Activated naive CD4-positive, alpha-beta T cell treated with anti-CD3 and anti-CD28 coated beads for 36 hours (primary cell): ENCODE data around the gene KCP. TPM values are rescaled to one million over a fixed set of nuclear protein-coding genes. Genes with fewer than 3 reads are reported as not detected.

Experiments
- CTCF ChIA-PET: fragments of 350-600 bp; sonication (Branson Sonifier 250); formaldehyde crosslinking; loops from one replicate; lab custom pipeline; 2021; ENCODE audit warnings: antibody characterized with exemption; lab: Charles Lee
- DNase-seq: peaks from one replicate; pipeline ENCODE4 v3.0.0-alpha.2; 2020
- H3K27ac Mint-ChIP-seq: one replicate; pipeline ENCODE4 v1.8.0; 2021; ENCODE audit warnings: mild to moderate bottlenecking, mixed read lengths
- H3K27me3 Mint-ChIP-seq: one replicate; pipeline ENCODE4 v1.8.0; 2021; ENCODE audit warnings: low read depth, mixed read lengths
- H3K36me3 Mint-ChIP-seq: one replicate; pipeline ENCODE4 v1.8.0; 2021; ENCODE audit warnings: low read depth, mixed read lengths
- H3K4me1 Mint-ChIP-seq: one replicate; pipeline ENCODE4 v1.8.0; 2021; ENCODE audit warnings: low read depth, mixed read lengths
- H3K4me3 Mint-ChIP-seq: one replicate; pipeline ENCODE4 v1.8.0; 2021; ENCODE audit warnings: mild to moderate bottlenecking, moderate library complexity, mixed read lengths
- H3K9me3 Mint-ChIP-seq: one replicate; pipeline ENCODE4 v1.8.0; 2021; ENCODE audit warnings: mixed read lengths
- intact Hi-C: fragments of 100-400 bp; cut with micrococcal nuclease; formaldehyde crosslinking; loops from one replicate; pipeline ENCODE4 v1.15.1; 2023
- total RNA-seq, 2 experiments: library from RNA; stranded (reverse); gene quantifications; one replicate each; pipeline ENCODE4 v1.2.3, GENCODE V29; 2021

Gene KCP
- total RNA-seq, 2 experiments from 2014 or later = not detected

DNA sequence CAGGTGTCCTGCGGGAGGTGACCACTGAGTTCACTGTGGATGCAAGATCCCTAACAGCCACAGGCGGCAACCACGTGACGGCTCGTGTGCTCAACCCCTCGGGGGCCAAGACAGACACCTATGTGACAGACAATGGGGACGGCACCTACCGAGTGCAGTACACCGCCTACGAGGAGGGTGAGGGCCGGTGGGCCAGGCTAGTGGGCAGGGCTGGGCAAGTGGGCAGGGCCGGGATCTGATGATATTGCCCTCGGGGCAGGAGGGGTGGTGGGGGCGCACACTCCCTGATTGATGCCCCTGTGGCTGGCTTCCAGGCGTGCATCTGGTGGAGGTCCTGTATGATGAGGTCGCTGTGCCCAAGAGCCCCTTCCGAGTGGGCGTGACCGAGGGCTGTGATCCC lies 64.5 kb downstream of the KCP start:
- H3K9me3 Mint-ChIP-seq = no peaks in the 10 kb centered on the region
- no peak overlapping the region for H3K27ac Mint-ChIP-seq
- H3K36me3 Mint-ChIP-seq = no peaks in the 10 kb centered on the region
- no peak overlapping the region for H3K4me3 Mint-ChIP-seq
- CTCF ChIA-PET = no interaction called here
- no peak for DNase-seq
- peaks cover 3% of the 10 kb centered on the region for H3K4me1 Mint-ChIP-seq
- no peaks in the 10 kb centered on the region for H3K27me3 Mint-ChIP-seq
- intact Hi-C loops = no loop called here

DNA sequence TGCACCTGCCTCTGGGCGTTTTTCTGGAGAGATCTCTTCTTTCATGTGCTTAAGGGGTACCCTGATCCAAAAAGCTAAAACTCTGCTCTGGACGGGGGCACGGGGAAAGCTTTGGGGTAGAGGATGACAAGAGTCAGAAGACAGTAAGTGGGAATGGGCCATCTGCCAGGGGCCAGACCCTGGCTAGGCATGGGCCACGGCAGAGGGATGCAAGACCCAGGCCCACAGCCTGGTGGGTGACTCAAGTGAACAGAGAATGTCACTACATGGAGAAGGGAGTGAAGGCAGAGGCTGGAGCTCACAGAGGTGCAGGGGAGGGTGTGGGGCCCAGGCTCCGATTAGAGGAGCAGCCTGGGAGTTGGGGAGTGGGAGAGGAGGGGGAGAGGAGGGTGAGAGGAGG lies 65.0 kb downstream of the KCP start:
- intact Hi-C loops = no loop called here
- H3K4me3 Mint-ChIP-seq = no peak overlapping the region
- CTCF ChIA-PET = interaction anchor here (1.1 kb wide), 1 partner anchor 38 kb away, joined by 4 read pairs; no protein-coding TSS in a partner anchor
- no peaks in the 10 kb centered on the region for H3K36me3 Mint-ChIP-seq
- H3K27me3 Mint-ChIP-seq = no peaks in the 10 kb centered on the region
- peaks cover 3% of the 10 kb centered on the region for H3K4me1 Mint-ChIP-seq
- H3K27ac Mint-ChIP-seq = no peak overlapping the region
- H3K9me3 Mint-ChIP-seq = no peaks in the 10 kb centered on the region
- DNase-seq = no peak

DNA sequence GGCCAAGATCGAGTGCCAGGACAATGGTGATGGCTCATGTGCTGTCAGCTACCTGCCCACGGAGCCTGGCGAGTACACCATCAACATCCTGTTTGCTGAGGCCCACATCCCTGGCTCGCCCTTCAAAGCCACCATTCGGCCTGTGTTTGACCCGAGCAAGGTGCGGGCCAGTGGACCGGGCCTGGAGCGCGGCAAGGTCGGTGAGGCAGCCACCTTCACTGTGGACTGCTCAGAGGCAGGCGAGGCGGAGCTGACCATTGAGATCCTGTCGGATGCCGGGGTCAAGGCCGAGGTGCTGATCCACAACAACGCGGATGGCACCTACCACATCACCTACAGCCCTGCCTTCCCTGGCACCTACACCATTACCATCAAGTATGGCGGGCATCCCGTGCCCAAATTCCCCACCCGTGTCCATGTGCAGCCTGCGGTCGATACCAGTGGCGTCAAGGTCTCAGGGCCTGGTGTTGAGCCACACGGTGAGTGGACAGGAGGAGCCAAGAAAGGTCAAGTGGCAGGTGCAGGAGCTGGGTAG lies 65.7 kb downstream of the KCP start:
- H3K9me3 Mint-ChIP-seq = no peaks in the 10 kb centered on the region
- DNase-seq = no peak
- intact Hi-C loops = no loop called here
- no peak overlapping the region for H3K4me3 Mint-ChIP-seq
- no peaks in the 10 kb centered on the region for H3K36me3 Mint-ChIP-seq
- H3K27ac Mint-ChIP-seq = no peak overlapping the region
- no peaks in the 10 kb centered on the region for H3K27me3 Mint-ChIP-seq
- H3K4me1 Mint-ChIP-seq = peaks cover 3% of the 10 kb centered on the region
- CTCF ChIA-PET = interaction anchor here (0.7 to 1.7 kb wide), 4 partner anchors 16 to 39 kb away, joined by 3 to 7 read pairs (median 4); partner anchors contain the start of gene ATP6V1F

DNA sequence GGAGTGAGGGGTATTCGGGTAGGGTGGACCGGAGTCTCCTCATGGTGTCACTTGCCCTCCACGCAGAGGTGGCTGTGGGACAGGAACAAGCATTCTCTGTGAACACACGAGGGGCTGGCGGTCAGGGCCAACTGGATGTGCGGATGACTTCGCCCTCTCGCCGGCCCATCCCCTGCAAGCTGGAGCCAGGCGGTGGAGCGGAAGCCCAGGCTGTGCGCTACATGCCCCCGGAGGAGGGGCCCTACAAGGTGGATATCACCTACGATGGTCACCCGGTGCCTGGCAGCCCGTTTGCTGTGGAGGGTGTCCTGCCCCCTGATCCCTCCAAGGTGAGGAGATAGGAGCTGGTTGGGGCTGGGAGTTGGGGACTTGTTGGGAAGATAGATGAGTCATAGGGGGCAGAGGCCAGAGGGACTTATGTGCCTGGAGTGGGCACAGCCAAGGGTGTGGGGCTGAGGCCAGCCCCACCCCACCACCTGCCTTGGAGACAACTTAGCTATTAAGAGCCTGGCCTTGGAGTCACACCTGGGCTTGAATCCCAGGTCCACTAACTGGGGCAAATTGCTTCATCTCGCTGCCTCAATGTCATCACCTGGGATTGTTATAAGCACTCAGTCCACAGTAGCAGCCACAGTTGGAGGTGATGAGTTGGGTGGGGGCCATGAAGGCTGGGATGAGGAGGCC lies 66.4 kb downstream of the KCP start:
- no peaks in the 10 kb centered on the region for H3K27me3 Mint-ChIP-seq
- no peak overlapping the region for H3K4me3 Mint-ChIP-seq
- CTCF ChIA-PET = interaction anchor here (0.6 to 3.3 kb wide), 7 partner anchors 10 to 39 kb away, joined by 3 to 19 read pairs (median 5); partner anchors contain the start of gene ATP6V1F
- no peak overlapping the region for H3K27ac Mint-ChIP-seq
- H3K4me1 Mint-ChIP-seq = peaks cover 3% of the 10 kb centered on the region
- DNase-seq = no peak
- intact Hi-C loops = no loop called here
- H3K9me3 Mint-ChIP-seq = no peaks in the 10 kb centered on the region
- no peaks in the 10 kb centered on the region for H3K36me3 Mint-ChIP-seq

DNA sequence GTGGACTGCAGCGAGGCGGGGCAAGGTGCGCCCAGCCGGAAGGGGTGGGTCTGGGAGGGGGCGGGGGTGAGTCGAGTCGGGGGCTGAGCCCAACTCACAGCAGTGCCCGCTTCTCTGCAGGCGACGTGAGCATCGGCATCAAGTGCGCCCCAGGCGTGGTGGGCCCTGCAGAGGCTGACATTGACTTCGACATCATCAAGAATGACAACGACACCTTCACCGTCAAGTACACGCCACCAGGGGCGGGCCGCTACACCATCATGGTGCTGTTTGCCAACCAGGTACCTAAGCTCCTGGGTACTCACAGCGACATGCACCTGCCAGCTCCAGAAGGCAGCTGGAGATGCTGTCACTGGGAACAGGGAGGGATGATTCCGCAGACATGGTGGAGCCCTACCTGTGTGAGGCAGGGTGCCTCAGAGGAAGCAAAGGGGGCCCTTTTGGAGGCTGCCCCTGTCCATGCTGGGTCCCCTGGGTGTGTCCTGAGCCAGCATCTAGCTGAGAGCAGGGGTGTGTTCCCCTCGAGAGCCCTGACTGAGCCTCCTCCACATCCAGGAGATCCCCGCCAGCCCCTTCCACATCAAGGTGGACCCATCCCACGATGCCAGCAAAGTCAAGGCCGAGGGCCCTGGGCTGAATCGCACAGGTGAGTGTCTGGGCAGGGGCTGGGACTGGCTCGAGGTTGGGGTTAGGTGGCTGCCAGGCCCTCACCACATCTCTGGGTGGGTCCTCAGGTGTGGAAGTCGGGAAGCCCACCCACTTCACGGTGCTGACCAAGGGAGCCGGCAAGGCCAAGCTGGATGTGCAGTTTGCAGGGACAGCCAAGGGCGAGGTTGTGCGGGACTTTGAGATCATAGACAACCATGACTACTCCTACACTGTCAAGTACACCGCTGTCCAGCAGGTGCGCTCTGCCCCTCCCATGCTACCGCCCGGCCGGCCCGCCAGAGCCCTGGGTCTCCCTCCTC lies 67.6 kb downstream of the KCP start:
- Mint-ChIP-seq H3K27me3 (no peaks in the 10 kb centered on the region), H3K36me3 (no peaks in the 10 kb centered on the region), H3K27ac (no peak overlapping the region), H3K4me3 (no peak overlapping the region), H3K9me3 (no peaks in the 10 kb centered on the region), H3K4me1 (peaks cover 3% of the 10 kb centered on the region)
- CTCF ChIA-PET = interaction anchor here (0.6 to 3.3 kb wide), 9 partner anchors 9 to 369 kb away, joined by 3 to 19 read pairs (median 4); no protein-coding TSS in a partner anchor
- DNase-seq = no peak
- intact Hi-C loops = loop anchor here (1.0 kb wide), 1 partner anchor 40 kb away; no protein-coding TSS in a partner anchor

DNA sequence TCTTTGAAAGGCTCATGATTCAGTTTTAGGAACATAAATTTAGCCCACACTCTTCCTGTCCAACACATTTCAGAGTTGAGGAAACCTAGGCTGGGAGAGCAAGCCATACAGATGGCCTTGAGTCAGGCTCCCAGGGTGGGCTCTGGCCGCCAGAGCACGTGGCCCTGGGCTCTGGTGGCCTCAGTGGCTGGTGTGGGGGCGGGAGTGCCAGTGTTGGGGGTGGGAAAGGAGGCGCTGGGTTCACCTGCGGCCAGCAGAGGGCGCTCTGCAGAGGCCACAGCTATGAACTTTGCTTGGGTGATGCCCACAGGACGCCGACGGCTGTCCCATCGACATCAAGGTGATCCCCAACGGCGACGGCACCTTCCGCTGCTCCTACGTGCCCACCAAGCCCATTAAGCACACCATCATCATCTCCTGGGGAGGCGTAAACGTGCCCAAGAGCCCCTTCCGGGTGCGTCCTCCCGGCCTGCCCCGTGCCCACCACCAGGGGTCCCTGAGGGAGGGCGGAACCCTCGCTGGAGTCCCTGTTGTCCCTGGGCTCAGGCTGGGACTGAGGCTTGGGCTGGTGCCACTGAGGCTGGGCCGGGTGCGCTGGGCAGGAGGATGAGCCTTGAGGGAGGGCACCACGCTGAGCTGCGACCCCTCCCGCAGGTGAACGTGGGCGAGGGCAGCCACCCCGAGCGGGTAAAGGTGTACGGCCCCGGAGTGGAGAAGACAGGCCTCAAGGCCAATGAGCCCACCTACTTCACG lies 68.4 kb downstream of the KCP start:
- H3K36me3 Mint-ChIP-seq = no peaks in the 10 kb centered on the region
- H3K27me3 Mint-ChIP-seq = no peaks in the 10 kb centered on the region
- DNase-seq = peak; percentile 62
- peaks cover 3% of the 10 kb centered on the region for H3K4me1 Mint-ChIP-seq
- no peaks in the 10 kb centered on the region for H3K9me3 Mint-ChIP-seq
- H3K4me3 Mint-ChIP-seq = no peak overlapping the region
- CTCF ChIA-PET = interaction anchor here (0.6 to 3.3 kb wide), 9 partner anchors 8 to 368 kb away, joined by 3 to 19 read pairs (median 4); partner anchors contain the start of gene ATP6V1F
- H3K27ac Mint-ChIP-seq = no peak overlapping the region
- intact Hi-C loops = loop anchor here (1.0 kb wide), 1 partner anchor 41 kb away; no protein-coding TSS in a partner anchor

DNA sequence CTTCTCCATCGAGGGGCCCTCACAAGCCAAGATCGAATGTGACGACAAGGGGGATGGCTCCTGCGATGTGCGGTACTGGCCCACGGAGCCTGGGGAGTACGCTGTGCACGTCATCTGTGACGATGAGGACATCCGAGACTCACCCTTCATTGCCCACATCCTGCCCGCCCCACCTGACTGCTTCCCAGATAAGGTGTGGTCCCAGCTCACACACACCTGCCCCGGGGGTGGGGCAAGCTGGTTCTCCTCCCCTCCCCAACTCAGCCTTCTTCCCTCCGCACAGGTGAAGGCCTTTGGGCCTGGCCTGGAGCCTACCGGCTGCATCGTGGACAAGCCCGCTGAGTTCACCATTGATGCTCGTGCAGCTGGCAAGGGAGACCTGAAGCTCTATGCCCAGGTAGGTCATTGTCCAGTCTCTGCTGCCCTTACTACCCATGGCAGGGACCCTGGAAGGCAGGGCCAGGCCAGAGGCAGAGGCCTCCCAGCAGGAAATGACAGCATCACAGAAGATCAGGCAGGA lies 69.3 kb downstream of the KCP start:
- Mint-ChIP-seq H3K4me1 (peaks cover 3% of the 10 kb centered on the region), H3K36me3 (no peaks in the 10 kb centered on the region)
- intact Hi-C loops = no loop called here

DNA sequence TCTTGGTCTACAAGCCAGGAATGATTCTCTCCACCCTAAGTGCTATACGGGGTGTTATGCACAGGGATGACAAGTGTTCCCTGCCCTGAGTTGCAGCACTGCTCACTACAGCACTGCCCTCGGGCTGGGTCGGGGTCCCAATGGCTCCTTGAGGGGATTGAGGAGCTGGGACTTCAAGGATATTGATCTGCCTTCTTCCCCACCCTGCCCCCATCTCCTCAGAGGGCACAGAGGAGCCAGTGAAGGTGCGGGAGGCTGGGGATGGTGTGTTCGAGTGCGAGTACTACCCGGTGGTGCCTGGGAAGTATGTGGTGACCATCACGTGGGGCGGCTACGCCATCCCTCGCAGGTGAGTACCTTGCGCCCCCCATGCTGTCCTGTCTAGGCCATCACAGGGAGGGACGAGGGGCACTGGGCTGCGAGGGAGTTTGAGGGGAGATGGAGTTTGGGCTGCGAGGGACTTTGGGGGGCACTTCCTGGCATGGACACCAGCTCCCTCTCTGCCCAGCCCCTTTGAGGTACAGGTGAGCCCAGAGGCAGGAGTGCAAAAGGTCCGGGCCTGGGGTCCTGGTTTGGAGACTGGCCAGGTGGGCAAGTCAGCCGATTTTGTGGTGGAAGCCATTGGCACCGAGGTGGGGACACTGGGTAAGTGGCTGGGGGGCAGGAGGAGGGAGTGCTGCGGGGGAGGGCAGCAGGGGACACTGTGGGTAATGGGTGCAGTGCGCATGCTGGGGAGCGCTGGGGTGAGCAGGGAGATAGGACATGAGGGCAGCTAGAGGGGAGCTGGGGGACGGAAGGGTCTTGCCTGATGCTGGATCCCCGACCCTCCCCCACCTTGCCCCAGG lies 70.0 kb downstream of the KCP start:
- no peak overlapping the region for H3K4me3 Mint-ChIP-seq
- no peaks in the 10 kb centered on the region for H3K27me3 Mint-ChIP-seq
- DNase-seq = no peak
- CTCF ChIA-PET = interaction anchor here (0.6 to 3.3 kb wide), 4 partner anchors 31 to 129 kb away, joined by 3 to 19 read pairs (median 3); no protein-coding TSS in a partner anchor
- no peak overlapping the region for H3K27ac Mint-ChIP-seq
- intact Hi-C loops = no loop called here
- no peaks in the 10 kb centered on the region for H3K9me3 Mint-ChIP-seq
- no peaks in the 10 kb centered on the region for H3K36me3 Mint-ChIP-seq
- peaks cover 3% of the 10 kb centered on the region for H3K4me1 Mint-ChIP-seq

More for the DNA sequence above, 69.3 kb downstream of the KCP start:
- no peak for DNase-seq
- Mint-ChIP-seq H3K4me3 (no peak overlapping the region), H3K27me3 (no peaks in the 10 kb centered on the region), H3K9me3 (no peaks in the 10 kb centered on the region), H3K27ac (no peak overlapping the region)
- CTCF ChIA-PET = interaction anchor here (0.9 to 3.3 kb wide), 2 partner anchors 31 to 42 kb away, joined by 3 to 19 read pairs; no protein-coding TSS in a partner anchor

DNA sequence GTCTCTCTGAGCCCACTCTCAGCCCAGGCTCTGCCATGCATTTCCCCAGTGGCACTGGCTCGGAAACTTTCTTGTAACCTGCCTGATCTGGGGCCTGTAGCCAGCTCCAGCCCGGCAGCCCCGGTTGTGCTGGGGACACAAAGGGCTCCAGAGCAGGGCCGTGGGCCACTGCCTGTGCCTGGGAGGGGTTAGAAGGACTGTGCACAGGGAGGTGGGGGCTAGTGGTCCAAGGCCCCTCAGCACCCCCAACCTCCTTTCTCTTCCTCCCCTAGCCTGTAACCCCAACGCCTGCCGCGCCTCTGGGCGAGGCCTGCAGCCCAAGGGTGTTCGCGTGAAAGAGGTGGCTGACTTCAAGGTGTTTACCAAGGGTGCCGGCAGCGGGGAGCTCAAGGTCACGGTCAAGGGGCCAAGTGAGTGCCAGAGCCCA lies 70.7 kb downstream of the KCP start:
- Mint-ChIP-seq H3K36me3 (no peaks in the 10 kb centered on the region), H3K27ac (no peak overlapping the region), H3K27me3 (no peaks in the 10 kb centered on the region), H3K9me3 (no peaks in the 10 kb centered on the region), H3K4me1 (peaks cover 3% of the 10 kb centered on the region), H3K4me3 (no peak overlapping the region)
- CTCF ChIA-PET = interaction anchor here (0.6 to 1.0 kb wide), 2 partner anchors 40 to 128 kb away, joined by 3 read pairs; no protein-coding TSS in a partner anchor
- no peak for DNase-seq
- intact Hi-C loops = no loop called here

DNA sequence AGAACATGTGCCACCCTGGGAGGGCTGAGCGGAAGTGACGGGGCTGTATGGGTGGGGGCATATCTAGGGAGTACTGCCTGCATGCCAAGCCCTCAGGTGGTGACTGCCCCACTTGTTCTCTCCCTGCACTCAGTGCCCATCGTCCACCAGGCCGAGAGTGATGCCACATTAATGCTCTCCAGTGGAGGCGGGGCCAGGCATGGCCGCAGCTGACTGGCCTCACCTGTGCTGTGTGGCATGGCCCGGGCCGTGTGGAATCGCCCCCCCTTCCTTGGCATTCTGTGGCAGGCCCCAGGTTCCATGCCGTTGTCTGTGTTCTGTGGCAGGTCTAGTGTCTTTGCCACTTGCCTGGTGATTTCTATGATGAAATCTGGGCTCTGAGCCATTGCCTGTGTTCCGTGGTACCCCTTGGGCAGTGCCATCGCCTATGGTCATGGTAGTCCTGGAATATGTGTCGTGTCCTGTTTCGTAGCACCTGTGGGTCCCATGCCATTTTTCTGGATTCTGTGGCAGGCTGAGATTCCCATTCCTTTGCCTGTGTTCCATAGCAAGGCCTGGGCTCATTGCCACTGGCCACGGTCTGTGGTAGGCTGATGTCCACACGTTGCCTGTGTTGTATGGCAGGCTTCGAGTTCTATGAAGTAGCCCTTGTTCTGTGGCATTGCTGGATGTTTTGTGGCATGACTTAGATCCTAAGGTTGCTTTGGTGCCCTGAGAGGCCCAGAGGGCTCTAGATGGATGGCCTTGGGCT lies 71.4 kb downstream of the KCP start:
- Mint-ChIP-seq H3K4me3 (no peak overlapping the region), H3K27me3 (no peaks in the 10 kb centered on the region), H3K9me3 (no peaks in the 10 kb centered on the region), H3K27ac (no peak overlapping the region), H3K36me3 (no peaks in the 10 kb centered on the region), H3K4me1 (peaks cover 3% of the 10 kb centered on the region)
- intact Hi-C loops = no loop called here
- CTCF ChIA-PET = interaction anchor here (1.0 kb wide), 1 partner anchor 41 kb away, joined by 3 read pairs; no protein-coding TSS in a partner anchor
- no peak for DNase-seq
